ENCODE results near the gene CDH4. TPM values are rescaled to one million over a fixed set of nuclear protein-coding genes. Genes with fewer than 3 reads are reported as not detected.
"Not testable (repeated sequence)": the region's sequence is repeated elsewhere in the genome, so short reads cannot be mapped to it uniquely, and the experiment has no call there.

The CDH4 gene
- total and polyA plus RNA-seq, 2 donors = 0.04 to 0.42 TPM

DNA sequence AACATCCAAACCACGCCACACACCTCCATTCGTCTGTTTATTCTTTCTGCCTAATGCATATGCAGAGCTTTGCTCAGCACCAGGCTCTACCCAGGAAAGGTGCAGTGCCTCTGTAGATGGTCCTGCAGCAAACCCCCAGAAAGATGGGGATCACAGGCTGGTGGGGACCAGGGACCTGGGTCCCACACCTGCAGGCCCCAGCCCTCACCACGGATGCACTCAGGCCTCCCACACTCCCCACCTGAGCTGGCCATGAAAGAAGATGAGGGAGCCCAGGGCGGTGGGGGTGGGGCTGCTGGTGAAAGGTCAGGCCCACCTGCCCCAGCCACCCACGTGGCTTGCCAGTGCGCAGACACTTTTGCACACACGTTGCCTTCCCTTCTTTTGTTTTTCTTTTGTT, 595.9 kb downstream of the CDH4 start:
- Histone ChIP-seq H3K4me3 (ENCODE audit: low read depth, low read length) (no peak overlapping the region), H3K36me3 (ENCODE audit: insufficient read depth) (no peaks in the 10 kb centered on the region), H3K27ac (ENCODE audit: low read depth) (no peak overlapping the region), H3K4me1 (ENCODE audit: insufficient read depth) (no peaks in the 10 kb centered on the region)
- no peak for DNase-seq (ENCODE audit: extremely low spot score)
- 88% methylated on average over 7 of the region's 7 CpGs for WGBS

GRCh38 chr20:61848851-61849250, 596.8 kb downstream of the CDH4 start:
- 47% methylated on average over 4 of the region's 4 CpGs for WGBS
- Histone ChIP-seq H3K4me1 (ENCODE audit: insufficient read depth) (no peaks in the 10 kb centered on the region), H3K27ac (ENCODE audit: low read depth) (no peak overlapping the region), H3K36me3 (ENCODE audit: insufficient read depth) (no peaks in the 10 kb centered on the region), H3K4me3 (ENCODE audit: low read depth, low read length) (no peak overlapping the region)
- DNase-seq (ENCODE audit: extremely low spot score) = no peak

DNA sequence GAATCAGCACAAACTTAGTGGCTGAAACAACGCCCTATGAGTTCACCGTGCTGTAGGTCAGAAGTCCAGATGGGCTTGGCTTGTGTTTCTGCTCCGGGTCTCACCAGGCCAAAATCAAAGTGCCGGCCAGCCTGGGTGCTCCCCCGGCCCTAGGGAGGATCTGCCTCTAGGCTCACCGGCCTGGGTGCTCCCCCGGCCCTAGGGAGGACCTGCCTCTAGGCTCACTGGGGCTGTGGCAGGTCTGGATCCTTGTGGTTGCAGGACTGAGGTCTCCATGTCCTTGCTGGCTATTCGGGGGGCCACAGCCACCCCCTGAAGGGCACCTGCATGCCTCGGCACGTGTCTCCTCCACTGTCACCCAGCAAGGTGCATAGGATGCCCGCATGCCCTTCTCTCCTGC, 597.3 kb downstream of the CDH4 start:
- H3K4me3 ChIP-seq (ENCODE audit: low read depth, low read length) = no peak overlapping the region
- no peak overlapping the region for H3K27ac ChIP-seq (ENCODE audit: low read depth)
- no peak for DNase-seq (ENCODE audit: extremely low spot score)
- no peaks in the 10 kb centered on the region for H3K36me3 ChIP-seq (ENCODE audit: insufficient read depth)
- no peaks in the 10 kb centered on the region for H3K4me1 ChIP-seq (ENCODE audit: insufficient read depth)
- WGBS = 86% methylated on average over 11 of the region's 11 CpGs

GRCh38 chr20:61849822-61850221, 597.8 kb downstream of the CDH4 start:
- DNase-seq (ENCODE audit: extremely low spot score) = no peak
- Histone ChIP-seq H3K27ac (ENCODE audit: low read depth) (no peak overlapping the region), H3K4me3 (ENCODE audit: low read depth, low read length) (no peak overlapping the region), H3K4me1 (ENCODE audit: insufficient read depth) (no peaks in the 10 kb centered on the region), H3K36me3 (ENCODE audit: insufficient read depth) (no peaks in the 10 kb centered on the region)
- 77% methylated on average over 12 of the region's 12 CpGs for WGBS

GRCh38 chr20:61850457-61850856, 598.4 kb downstream of the CDH4 start:
- Histone ChIP-seq H3K27ac (ENCODE audit: low read depth) (no peak overlapping the region), H3K4me3 (ENCODE audit: low read depth, low read length) (no peak overlapping the region), H3K36me3 (ENCODE audit: insufficient read depth) (no peaks in the 10 kb centered on the region), H3K4me1 (ENCODE audit: insufficient read depth) (no peaks in the 10 kb centered on the region)
- 77% methylated on average over 14 of the region's 14 CpGs for WGBS
- no peak for DNase-seq (ENCODE audit: extremely low spot score)

DNA sequence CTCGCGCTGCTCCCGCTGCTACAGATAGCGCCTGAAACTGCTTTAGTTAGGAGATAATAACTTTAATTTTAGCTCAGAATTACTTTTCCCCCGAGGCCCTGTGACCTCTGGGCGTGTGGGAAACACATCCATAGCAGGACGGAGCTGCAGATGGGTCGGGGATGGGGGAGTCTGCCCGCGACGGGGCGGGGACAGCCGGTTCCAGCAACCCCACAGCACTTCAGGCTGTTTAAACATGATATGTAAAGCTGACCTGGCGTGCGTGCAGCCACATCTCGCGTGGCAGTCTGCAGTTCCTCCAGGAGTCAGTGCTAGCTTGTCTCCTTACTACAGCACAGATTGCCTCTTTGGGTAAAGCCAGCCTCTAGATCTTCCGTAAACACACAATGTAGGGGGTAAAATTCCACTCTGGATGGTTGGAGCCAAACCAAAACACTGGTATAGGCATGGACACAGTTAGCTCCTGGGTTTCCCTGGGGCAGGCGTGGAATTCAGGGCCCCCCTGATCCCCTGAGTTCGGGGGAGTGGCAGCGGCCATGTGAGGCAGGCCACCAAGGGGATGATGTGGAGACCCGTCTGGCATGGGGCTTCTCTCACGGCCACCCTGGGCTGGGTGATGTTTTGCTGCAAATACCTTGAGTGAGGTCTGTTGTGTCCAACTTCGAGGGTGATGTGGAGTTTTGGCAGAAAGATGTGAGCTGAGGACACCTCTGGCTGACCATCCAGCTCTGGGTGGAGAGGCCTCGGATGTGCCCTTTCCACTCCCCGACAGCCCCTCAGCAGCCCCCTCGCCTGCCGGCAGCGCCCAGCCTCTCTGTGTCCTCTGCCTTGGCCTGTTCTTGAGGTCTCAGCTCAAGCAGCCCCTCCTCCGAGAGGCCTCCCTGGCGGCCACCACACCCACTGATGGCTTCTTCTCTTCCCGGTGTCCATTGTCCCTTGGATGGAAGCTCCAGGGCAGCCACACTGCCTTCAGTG, 599.2 kb downstream of the CDH4 start:
- no peak for DNase-seq (ENCODE audit: extremely low spot score)
- no peaks in the 10 kb centered on the region for H3K4me1 ChIP-seq (ENCODE audit: insufficient read depth)
- 55% methylated on average over 32 of the region's 32 CpGs for WGBS

GRCh38 chr20:61852268-61853072, 600.4 kb downstream of the CDH4 start:
- DNase-seq (ENCODE audit: extremely low spot score) = no peak
- 91% methylated on average over 29 of the region's 29 CpGs for WGBS
- Histone ChIP-seq H3K36me3 (ENCODE audit: insufficient read depth) (no peaks in the 10 kb centered on the region), H3K27ac (ENCODE audit: low read depth) (no peak overlapping the region), H3K4me1 (ENCODE audit: insufficient read depth) (no peaks in the 10 kb centered on the region), H3K4me3 (ENCODE audit: low read depth, low read length) (no peak overlapping the region)

More for the DNA sequence above, 599.2 kb downstream of the CDH4 start:
- H3K36me3 ChIP-seq (ENCODE audit: insufficient read depth) = no peaks in the 10 kb centered on the region
- no peak overlapping the region for H3K4me3 ChIP-seq (ENCODE audit: low read depth, low read length)
- H3K27ac ChIP-seq (ENCODE audit: low read depth) = no peak overlapping the region

DNA sequence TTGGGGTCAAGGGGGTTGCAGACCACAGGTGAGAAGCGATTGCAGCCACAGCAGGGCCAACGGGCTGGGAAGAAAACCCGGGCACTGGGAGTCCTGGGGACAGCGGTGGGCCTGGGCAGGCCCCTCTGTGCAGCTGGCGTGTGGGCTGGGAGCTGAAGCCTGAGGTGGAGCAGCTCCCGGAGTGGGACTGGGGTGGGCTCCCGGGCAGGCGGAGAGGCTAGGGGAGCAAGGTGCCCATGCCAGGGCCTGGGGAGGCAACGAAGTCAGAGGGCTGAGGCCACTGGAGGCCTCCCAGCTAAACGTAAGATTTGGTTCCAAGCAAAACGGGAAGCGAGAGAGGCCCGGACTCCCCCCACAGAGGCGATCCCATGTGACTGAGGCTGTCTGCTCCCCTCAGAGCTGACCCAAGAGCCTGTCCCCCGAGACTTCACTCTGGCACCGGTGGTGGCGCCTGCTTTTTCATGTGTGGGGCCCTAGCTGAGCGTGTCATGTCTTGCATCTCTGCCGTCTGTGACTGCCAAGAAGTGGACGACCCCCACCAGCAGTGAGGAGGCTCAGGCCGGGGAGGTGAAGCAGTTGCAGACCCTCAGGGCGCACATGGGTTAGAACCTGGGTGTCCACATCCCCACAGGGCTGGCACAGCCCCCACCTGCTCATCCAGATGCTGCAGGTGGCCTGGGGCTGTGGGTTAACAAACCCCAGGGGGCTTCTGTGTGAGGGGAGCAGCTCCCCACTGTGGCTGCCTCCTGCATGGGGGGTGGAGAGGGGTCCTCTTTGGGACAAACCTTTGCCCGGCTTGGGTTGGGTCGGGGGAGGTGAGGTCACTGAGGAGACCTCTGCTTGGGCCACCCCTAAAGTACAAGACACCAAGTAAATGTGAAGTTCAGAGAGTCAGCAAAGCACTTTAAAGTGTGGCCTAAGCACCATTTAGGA, 601.3 kb downstream of the CDH4 start:
- H3K36me3 ChIP-seq (ENCODE audit: insufficient read depth) = no peaks in the 10 kb centered on the region
- no peak overlapping the region for H3K27ac ChIP-seq (ENCODE audit: low read depth)
- 81% methylated on average over 24 of the region's 24 CpGs for WGBS
- no peak for DNase-seq (ENCODE audit: extremely low spot score)
- H3K4me1 ChIP-seq (ENCODE audit: insufficient read depth) = no peaks in the 10 kb centered on the region
- no peak overlapping the region for H3K4me3 ChIP-seq (ENCODE audit: low read depth, low read length)

GRCh38 chr20:61854538-61854937, 602.5 kb downstream of the CDH4 start:
- 87% methylated on average over 4 of the region's 4 CpGs for WGBS
- H3K27ac ChIP-seq (ENCODE audit: low read depth); DNase-seq (ENCODE audit: extremely low spot score); H3K4me3 ChIP-seq (ENCODE audit: low read depth, low read length); H3K4me1 ChIP-seq (ENCODE audit: insufficient read depth); H3K36me3 ChIP-seq (ENCODE audit: insufficient read depth): not testable (repeated sequence)

DNA sequence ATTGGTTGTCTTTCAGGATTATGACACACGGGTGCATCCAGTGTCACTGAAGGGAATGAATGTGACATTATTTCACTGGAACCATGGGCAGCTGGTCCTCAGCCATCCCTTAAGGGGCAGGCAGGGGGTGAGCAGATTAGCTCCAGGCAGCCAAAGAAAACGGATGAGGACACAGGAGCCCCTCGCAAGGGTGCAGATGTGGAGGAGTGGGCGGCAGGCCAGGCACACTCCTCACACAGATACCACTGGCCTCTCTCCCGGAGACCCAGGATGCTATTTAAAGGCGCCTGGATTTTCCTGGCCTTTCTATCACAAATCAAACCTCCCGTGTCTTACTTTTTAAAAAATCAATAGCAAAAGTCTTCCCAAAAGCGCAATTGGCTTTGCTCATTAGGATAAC, 603.2 kb downstream of the CDH4 start:
- no peak overlapping the region for H3K27ac ChIP-seq (ENCODE audit: low read depth)
- no peaks in the 10 kb centered on the region for H3K36me3 ChIP-seq (ENCODE audit: insufficient read depth)
- WGBS = 58% methylated on average over 8 of the region's 8 CpGs
- DNase-seq (ENCODE audit: extremely low spot score) = no peak
- no peak overlapping the region for H3K4me3 ChIP-seq (ENCODE audit: low read depth, low read length)
- H3K4me1 ChIP-seq (ENCODE audit: insufficient read depth) = no peaks in the 10 kb centered on the region

DNA sequence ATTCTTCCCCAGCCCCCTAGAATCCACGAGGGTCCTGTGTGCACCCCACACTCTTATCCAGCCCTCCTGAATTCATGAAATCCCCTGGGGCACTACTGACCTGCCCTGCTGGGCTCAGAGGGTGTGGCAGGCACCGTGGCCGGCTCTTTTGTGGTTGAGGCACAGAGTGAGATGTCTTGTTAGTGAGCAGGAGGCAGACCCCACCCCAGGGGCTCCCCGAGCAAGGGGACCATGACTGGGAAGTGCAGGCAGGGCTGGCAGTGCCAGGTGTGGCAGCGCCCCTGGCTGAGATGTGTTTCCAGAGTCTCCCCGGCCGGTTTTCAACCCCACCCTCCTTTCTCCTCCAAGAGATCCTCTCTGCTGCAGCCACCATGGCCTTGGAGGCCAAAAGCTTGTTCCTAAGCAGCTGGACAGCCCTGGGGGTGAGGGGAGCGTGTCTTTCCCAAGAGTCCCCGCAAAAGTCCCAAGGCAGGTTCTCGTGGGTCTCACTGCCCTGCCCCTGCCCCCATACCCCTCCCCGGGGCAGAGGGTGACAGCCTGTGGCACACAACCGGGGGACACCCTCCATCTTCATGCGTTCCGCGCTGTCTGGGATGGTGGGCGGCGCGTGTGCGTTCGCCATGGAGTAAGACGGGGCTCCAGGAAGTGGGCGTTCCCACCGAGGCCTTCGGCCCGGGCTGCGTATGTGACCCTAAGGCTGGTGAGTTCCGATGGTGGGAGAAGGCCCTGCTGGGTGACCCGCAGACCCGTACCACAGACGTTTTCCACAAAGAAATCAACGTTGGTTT, 604.8 kb downstream of the CDH4 start:
- no peak overlapping the region for H3K4me3 ChIP-seq (ENCODE audit: low read depth, low read length)
- no peak overlapping the region for H3K27ac ChIP-seq (ENCODE audit: low read depth)
- WGBS = 86% methylated on average over 31 of the region's 31 CpGs

GRCh38 chr20:61857414-61857775, 605.3 kb downstream of the CDH4 start:
- 74% methylated on average over 10 of the region's 10 CpGs for WGBS
- H3K27ac ChIP-seq (ENCODE audit: low read depth) = no peak overlapping the region
- no peaks in the 10 kb centered on the region for H3K36me3 ChIP-seq (ENCODE audit: insufficient read depth)
- no peak overlapping the region for H3K4me3 ChIP-seq (ENCODE audit: low read depth, low read length)
- no peak for DNase-seq (ENCODE audit: extremely low spot score)
- no peaks in the 10 kb centered on the region for H3K4me1 ChIP-seq (ENCODE audit: insufficient read depth)

More for the DNA sequence above, 604.8 kb downstream of the CDH4 start:
- Histone ChIP-seq H3K36me3 (ENCODE audit: insufficient read depth) (no peaks in the 10 kb centered on the region), H3K4me1 (ENCODE audit: insufficient read depth) (no peaks in the 10 kb centered on the region)
- no peak for DNase-seq (ENCODE audit: extremely low spot score)

All from urinary bladder (tissue), 4 donors.